Measurements from ENCODE around the gene PPP6R3.
A peak's percentile ranks its signal among the peaks of the same experiment; 100 is the strongest.
"Not testable (repeated sequence)": the region's sequence is repeated elsewhere in the genome, so short reads cannot be mapped to it uniquely, and the experiment has no call there.

PPP6R3 gene

GRCh38 chr11:68457898-68458249, 2.7 kb upstream of the PPP6R3 start:
- no peak for DNase-seq (ENCODE audit: low read depth)

GRCh38 chr11:68458340-68458739, 2.2 kb upstream of the PPP6R3 start:
- not testable (repeated sequence) for DNase-seq (ENCODE audit: low read depth)

- DNase-seq (ENCODE audit: low read depth): peak; percentile 98
Observed at GRCh38 chr11:68459886-68460740, 439 bp upstream of the PPP6R3 start.

GRCh38 chr11:68461575-68461917, 994 bp downstream of the PPP6R3 start:
- no peak for DNase-seq (ENCODE audit: low read depth)

- no peak for DNase-seq (ENCODE audit: low read depth)
Observed at GRCh38 chr11:68463714-68464113, 3.2 kb downstream of the PPP6R3 start.

- DNase-seq (ENCODE audit: low read depth): no peak
Observed at GRCh38 chr11:68467201-68467834, 6.8 kb downstream of the PPP6R3 start.

- DNase-seq (ENCODE audit: low read depth): no peak
Observed at GRCh38 chr11:68468217-68468828, 7.8 kb downstream of the PPP6R3 start.

GRCh38 chr11:68469122-68469521, 8.6 kb downstream of the PPP6R3 start:
- no peak for DNase-seq (ENCODE audit: low read depth)

- DNase-seq (ENCODE audit: low read depth): no peak
Observed at GRCh38 chr11:68469642-68470041, 9.1 kb downstream of the PPP6R3 start.

GRCh38 chr11:68470304-68470811, 9.8 kb downstream of the PPP6R3 start:
- no peak for DNase-seq (ENCODE audit: low read depth)

GRCh38 chr11:68471360-68472340, 11.1 kb downstream of the PPP6R3 start:
- no peak for DNase-seq (ENCODE audit: low read depth)

- DNase-seq (ENCODE audit: low read depth): no peak
Observed at GRCh38 chr11:68472778-68473177, 12.2 kb downstream of the PPP6R3 start.

- no peak for DNase-seq (ENCODE audit: low read depth)
Observed at GRCh38 chr11:68473693-68474092, 13.1 kb downstream of the PPP6R3 start.

- DNase-seq (ENCODE audit: low read depth): not testable (repeated sequence)
Observed at GRCh38 chr11:68475626-68476025, 15.1 kb downstream of the PPP6R3 start.

- DNase-seq (ENCODE audit: low read depth): no peak
Observed at GRCh38 chr11:68479390-68479789, 18.8 kb downstream of the PPP6R3 start.

GRCh38 chr11:68480193-68480592, 19.6 kb downstream of the PPP6R3 start:
- no peak for DNase-seq (ENCODE audit: low read depth)

GRCh38 chr11:68480852-68481510, 20.4 kb downstream of the PPP6R3 start:
- DNase-seq (ENCODE audit: low read depth): no peak

GRCh38 chr11:68481579-68482240, 21.2 kb downstream of the PPP6R3 start:
- DNase-seq (ENCODE audit: low read depth): no peak

GRCh38 chr11:68488623-68489022, 28.1 kb downstream of the PPP6R3 start:
- DNase-seq (ENCODE audit: low read depth): no peak

- no peak for DNase-seq (ENCODE audit: low read depth)
Observed at GRCh38 chr11:68495220-68495729, 34.7 kb downstream of the PPP6R3 start.

- no peak for DNase-seq (ENCODE audit: low read depth)
Observed at GRCh38 chr11:68495872-68496271, 35.3 kb downstream of the PPP6R3 start.
